ENCODE data around the gene SH3PXD2B.
"Not testable (repeated sequence)": the region's sequence is repeated elsewhere in the genome, so short reads cannot be mapped to it uniquely, and the experiment has no call there.

The SH3PXD2B gene

DNA sequence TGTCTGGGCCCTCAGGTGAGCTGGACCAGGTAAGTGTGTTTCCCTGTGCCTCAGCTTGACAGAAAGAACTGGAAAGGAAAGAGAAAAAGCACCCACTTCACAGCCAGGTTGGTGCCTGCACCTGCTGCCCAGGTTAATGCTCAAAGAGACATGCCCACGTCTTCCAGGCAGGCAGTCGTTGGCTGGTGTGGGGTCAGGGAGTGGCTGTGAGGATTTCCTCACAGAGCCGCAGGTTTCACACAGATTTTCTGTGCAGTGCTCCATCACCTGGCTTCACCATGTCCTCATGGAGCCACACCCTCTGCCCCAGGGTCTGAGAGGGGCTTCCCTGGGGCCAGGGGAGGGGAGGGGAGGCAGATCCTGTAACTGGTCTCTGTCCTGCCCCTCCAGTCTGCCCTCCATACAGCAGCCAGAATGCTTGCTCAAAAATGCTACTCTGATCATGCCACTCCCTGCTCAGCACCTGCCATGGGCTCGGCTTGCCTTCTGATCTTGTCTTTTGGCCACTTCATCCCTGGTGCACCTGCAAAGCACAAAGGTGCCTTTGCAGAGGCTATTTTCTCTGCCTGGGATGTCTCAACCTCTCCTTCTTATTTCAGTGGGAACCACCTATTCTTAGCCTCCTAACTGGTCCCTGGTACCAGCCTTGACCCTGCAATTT, 88.2 kb downstream of the SH3PXD2B start:
- no peak for DNase-seq (ENCODE audit: low spot score)

- no peak for DNase-seq (ENCODE audit: low spot score)
Observed at GRCh38 chr5:172364773-172365172, 89.6 kb downstream of the SH3PXD2B start.

- peak; percentile 45 for DNase-seq (ENCODE audit: low spot score)
Observed at GRCh38 chr5:172362755-172363154, 91.6 kb downstream of the SH3PXD2B start.

GRCh38 chr5:172361566-172362238, 92.6 kb downstream of the SH3PXD2B start:
- DNase-seq (ENCODE audit: low spot score) = peak; percentile 98

DNA sequence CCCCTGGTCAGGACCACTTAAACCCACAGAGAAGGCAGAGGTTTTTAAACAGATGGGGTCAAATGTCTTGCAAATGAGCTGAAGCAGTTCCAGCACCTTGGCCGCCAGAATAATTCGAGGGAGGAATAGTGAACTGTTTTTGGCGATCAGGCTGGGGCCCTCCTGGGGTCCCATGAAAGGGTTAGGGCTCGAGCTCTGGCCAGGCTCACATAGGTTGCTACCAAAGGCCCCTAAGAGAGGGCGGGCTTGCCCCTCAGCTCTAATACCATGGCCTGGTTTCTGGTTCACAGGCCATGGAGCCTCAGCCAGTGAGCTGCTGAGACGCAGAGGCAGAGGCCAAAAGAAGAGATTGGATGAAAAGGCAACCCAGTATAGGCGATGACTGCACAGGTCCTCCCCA, 96.0 kb downstream of the SH3PXD2B start:
- DNase-seq (ENCODE audit: low spot score) = no peak

DNA sequence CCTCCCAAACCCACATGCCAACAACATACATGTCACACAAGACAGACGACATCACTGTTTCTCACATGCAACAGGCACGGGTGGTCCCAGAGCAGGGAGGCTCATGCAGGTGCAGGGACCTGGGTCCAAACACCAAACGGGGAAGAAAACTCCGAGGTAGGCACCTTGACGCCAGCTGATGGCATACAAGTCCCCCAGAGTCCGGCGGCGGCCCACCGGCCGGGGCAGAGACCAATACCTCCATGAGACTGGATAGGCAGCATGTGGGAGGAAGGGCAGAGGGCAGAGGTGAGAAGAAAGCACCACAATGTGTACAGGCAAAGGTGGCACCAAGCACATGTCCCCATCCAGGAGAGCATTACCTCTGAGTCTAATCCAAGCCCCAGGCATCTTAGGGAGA, 97.8 kb downstream of the SH3PXD2B start:
- DNase-seq (ENCODE audit: low spot score) = no peak

GRCh38 chr5:172356047-172356446, 98.3 kb downstream of the SH3PXD2B start:
- no peak for DNase-seq (ENCODE audit: low spot score)

DNA sequence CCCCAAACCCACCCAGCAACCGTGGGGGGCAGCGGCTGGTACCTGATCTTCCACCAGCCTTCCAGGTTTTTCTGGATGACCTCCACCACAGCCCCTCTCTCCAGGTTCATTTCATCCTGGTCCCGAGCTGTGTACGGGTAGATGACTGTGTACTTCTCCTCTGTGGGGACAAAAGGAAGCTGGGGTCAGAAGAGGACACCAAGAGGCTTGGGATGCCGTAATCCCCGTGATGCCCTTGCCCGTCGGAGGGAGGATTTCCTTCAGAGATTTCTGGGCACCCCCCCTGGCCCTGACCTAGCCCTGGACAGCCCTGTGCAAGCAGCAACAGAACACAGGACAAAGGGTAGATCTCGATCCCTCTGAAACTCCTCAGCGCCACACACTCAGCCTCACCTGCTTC, 100.5 kb downstream of the SH3PXD2B start:
- DNase-seq (ENCODE audit: low spot score) = no peak

GRCh38 chr5:172353271-172353812, 101.0 kb downstream of the SH3PXD2B start:
- no peak for DNase-seq (ENCODE audit: low spot score)

DNA sequence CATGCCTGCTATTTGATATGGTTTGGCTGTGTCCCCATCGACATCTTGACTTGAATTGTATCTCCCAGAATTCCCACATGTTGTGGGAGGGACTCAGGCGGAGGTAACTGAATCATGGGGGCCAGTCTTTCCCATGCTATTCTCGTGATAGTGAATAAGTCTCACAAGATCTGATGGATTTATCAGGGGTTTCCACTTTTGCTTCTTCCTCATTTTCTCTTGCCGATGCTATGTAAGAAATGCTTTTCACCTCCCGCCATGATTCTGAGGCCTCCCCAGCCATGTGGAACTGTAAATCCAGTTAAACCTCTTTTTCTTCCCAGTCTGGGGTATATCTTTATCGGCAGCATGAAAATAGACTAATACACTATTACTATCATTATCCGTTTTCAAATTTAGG, 101.8 kb downstream of the SH3PXD2B start:
- DNase-seq (ENCODE audit: low spot score) = not testable (repeated sequence)

DNA sequence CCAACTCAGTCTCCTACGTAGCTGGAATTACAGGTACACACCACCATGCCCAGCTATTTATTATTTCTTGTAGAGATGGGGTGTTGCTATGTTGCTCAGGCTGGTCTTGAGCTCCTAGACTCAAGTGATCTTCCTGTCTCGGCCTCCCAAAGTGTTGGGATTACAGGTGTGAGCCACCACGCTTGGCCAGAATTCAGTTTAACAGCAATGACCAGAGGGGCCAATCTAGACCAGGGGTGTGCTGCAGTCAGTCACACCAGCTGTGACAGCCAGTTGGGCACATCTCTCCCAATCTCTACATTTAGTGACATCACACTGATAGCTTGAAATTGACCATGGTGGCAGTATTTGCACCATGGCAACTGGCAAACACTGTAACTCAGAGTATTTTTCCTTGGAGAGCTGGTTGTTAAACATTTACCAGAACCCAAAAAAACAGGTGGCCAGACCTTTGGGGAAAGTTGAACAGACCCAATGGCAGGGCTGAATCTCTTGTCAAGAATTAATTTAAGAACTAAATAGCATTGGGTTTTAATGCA, 103.0 kb downstream of the SH3PXD2B start:
- DNase-seq (ENCODE audit: low spot score) = no peak

DNA sequence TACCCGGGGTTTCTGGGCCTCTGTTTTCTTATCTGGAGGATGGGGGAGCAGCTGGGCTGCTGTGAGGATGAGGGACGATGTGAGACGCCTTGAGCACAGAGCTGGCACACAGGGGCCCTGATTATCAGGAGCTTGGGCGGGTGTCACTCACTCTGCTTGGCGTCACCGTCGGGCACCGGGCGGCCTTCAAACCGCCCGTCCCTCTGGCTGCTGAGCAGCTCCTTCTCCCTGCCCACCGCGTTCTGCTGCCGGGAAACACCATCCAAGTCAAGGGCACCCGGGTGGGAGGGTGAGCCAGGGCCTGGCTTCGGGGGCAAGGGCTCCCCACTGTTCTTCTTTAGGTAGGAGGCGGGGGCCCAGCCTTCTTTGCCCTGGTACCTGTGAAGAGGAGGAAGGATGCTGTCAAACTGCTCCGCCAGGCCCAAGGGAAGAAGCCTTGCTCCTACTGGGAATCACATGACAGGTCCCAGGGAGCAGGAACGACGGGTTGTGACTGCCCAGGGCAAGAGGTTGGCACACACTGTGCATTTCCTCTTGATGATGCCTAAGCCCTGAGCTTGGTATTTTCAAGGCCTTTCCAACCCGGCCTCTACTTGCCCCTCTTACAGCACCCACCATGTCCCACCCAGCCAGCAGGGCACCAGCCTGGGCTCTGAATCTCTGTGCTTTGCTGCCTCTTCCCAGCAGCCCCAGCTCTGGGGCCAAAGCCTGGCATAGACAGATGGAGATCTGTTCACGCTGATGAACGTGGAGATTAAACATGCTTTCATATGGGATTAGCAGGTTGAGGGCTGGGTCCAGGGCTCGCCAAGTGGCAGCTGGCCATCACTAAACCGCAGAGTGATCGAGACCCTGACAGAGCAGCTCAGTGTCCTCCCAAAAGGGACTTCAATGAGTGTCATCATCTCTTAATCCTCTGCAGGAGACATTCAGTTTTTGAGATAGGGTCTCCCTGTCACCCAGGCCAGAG, 103.8 kb downstream of the SH3PXD2B start:
- DNase-seq (ENCODE audit: low spot score) = no peak

DNA sequence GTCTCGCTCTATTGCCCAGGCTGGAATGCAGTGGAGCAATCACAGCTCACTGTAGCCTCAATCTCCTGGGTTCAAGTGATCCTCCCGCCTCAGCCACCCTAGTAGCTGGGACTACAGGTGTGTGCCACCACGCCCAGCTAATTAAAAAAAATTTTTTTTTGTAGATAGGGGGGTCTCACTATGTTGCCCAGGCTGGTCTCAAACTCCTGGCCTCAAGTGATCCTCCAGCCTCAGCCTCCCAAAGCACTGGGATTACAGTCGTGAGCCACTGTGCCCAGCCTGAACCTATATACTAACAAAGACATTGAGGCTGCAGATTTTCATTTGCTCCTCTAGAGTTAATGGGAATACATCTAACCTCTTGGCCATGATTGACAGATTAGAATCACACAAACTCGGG, 105.6 kb downstream of the SH3PXD2B start:
- DNase-seq (ENCODE audit: low spot score) = not testable (repeated sequence)

GRCh38 chr5:172348084-172348483, 106.2 kb downstream of the SH3PXD2B start:
- no peak for DNase-seq (ENCODE audit: low spot score)

DNA sequence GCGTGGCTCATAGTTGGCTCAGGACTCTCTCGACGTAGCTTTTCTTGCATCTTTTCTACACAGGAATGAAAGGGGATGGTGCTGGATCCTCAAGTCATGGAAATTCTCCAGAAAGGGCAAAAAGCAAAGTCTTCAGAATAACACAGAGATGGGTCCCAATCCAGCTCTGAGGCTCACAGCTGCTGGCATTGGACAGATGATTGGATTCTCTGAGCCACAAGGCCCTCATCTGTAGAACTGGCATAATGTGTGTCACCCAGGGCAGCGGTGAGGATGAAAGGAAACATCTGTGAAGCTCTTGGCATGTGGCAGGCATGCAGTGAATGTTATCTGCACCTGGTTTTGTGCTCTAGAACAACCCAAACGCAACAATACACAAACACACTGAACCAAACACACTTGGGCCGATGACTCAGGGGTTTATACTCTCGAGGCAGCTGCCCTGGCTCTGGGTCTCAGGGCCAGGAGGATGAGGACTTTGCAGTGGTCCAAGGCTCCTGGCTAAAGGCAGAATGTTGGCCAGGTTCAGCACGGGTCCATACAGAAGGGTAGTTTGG, 106.8 kb downstream of the SH3PXD2B start:
- no peak for DNase-seq (ENCODE audit: low spot score)

GRCh38 chr5:172345881-172346280, 108.4 kb downstream of the SH3PXD2B start:
- DNase-seq (ENCODE audit: low spot score) = no peak

- no peak for DNase-seq (ENCODE audit: low spot score)
Observed at GRCh38 chr5:172344855-172345409, 109.4 kb downstream of the SH3PXD2B start.

GRCh38 chr5:172343741-172344140, 110.6 kb downstream of the SH3PXD2B start:
- DNase-seq (ENCODE audit: low spot score) = no peak

DNA sequence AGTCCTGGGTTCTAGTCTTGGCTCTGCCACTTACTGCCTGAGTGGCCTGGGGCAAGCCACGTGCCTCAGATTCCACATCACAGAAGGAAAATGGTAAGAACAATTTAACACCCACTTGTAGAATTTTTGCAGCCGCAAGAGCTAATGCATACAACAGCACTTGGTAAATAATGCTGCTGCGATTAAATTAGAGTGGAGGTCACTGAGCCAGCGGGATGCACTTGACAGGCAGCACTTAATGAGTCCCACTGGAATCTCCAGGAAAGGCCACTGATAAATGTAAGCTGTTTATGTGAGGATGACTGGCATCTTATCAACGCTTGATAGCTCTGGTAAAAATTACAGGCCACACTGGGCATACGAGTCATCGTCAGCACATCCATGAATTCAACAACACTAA, 111.4 kb downstream of the SH3PXD2B start:
- DNase-seq (ENCODE audit: low spot score) = no peak

DNA sequence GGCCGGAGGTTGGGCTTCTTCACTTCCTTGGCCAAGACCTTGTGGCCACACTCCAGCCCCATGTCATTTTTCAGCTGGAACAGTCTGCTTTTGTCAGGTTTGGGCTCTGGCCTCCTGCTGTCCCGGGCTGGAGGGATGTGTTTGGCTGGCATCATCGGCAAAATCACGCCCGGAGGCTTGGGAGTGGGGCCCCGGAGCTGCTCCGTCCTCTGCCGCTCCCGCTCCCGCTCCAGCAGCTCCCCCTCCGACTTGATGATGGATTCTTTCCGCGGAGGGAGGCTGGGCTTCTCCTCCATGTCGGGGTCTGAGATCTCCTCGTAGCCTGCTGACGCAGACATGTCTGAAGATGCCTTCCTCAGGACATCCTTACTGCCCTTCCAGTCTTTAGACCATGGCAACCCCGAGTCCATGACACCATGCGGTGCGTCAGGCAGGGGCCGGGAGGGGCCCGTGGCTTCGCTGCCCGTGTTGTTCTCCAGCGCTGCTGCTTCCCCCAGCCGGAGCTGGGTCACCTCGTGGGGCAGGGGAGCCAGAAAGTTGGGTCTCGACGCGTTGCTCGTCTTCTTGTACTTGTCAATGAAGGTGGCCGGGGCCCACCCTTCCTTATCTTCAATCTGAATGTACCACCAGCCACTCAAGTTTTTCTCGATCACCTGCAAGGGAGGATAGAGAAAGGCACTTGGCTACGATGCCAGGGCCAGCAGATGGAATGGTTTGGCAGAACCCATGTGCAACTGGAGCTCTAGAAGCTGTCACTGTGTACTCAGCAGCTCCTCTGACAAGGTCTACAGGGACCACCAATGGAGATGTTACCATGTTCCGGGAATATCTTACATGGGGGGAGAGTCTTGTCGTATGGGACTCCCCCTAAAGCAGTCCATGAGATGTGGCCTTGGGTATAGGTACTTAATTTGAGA, 114.8 kb downstream of the SH3PXD2B start:
- no peak for DNase-seq (ENCODE audit: low spot score)

Data from RKO (cell line).